ENCODE measurements around the gene SPRING1. TPM values are rescaled to one million over a fixed set of nuclear protein-coding genes. Genes with fewer than 3 reads are reported as not detected.
A peak's percentile ranks its signal among the peaks of the same experiment; 100 is the strongest.

Gene SPRING1
- total and polyA plus RNA-seq, 2 donors (not counting 1 experiment from before 2014, with no cell fraction given), result 12.9 to 43.7 TPM

DNA sequence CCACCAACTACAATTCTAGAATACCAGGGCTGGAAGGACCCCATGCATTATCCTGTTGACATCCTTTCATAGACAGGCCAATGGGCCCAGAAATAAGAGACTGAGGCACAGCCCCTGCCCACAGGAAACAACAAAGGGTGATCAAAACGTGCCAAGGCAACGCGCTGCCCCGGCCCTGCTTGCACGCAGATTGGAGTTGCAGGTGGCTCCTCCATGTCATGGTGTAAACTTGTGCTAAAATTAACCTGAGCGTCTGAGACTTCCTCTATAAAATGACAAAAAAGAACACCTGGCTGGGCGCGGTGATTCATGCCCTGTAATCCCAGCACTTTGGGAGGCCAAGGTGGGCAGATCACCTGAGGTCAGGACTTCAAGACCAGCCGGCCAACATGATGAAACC lies 30.1 kb downstream of the SPRING1 start:
- peak overlapping the region; percentile 7 for H3K4me3 Mint-ChIP-seq
- no peaks in the 10 kb centered on the region for H3K9me3 Mint-ChIP-seq (ENCODE audit: insufficient read depth)
- peaks cover 12% of the 10 kb centered on the region for H3K27me3 Mint-ChIP-seq
- Histone ChIP-seq H3K27ac (ENCODE audit: low read length in 2 of 2) (no peak overlapping the region), H2AFZ (ENCODE audit: insufficient read depth, low read depth, low read length, poor library complexity, severe bottlenecking) (peak overlapping the region; percentile 21), H3K79me2 (ENCODE audit: control insufficient read depth, insufficient read depth, low read length) (no peaks in the 10 kb centered on the region), H3K4me2 (replicated peaks; ENCODE audit: low read depth, low read length, poor library complexity, severe bottlenecking) (peak overlapping the region; percentile 21), H3K4me3 (ENCODE audit: control extremely low read depth in 1 of 5, extremely low read depth in 1 of 5, insufficient read depth in 1 of 5, low read depth in 2 of 5, low read length in 4 of 5) (no peak overlapping the region), H4K20me1 (ENCODE audit: control insufficient read depth, insufficient read depth, low read length, poor library complexity, severe bottlenecking) (no peaks in the 10 kb centered on the region), H3K9me3 (ENCODE audit: control extremely low read depth in 1 of 3, control insufficient read depth in 2 of 3, insufficient read depth in 1 of 3, low read length in 2 of 3) (no peaks in the 10 kb centered on the region), H3K9ac (ENCODE audit: low read length) (no peak overlapping the region), H3K4me1 (ENCODE audit: control insufficient read depth in 2 of 2, insufficient read depth in 2 of 2, low read length in 2 of 2) (peaks cover 20 to 24% of the 10 kb centered on the region in 2 donors), H3K27me3 (replicated peaks in 1 of 4; ENCODE audit: control extremely low read depth in 1 of 4, control insufficient read depth in 3 of 4, insufficient read depth in 4 of 4, low read length in 3 of 4) (peaks cover 0 to 8% (median 3%) of the 10 kb centered on the region in 4 experiments), H3K36me3 (replicated peaks in 1 of 2; ENCODE audit: control extremely low read depth in 1 of 2, control insufficient read depth in 1 of 2, extremely low read depth in 1 of 2, insufficient read depth in 2 of 2, low read length in 1 of 2) (no peaks in the 10 kb centered on the region)
- intact Hi-C loops (cut with micrococcal nuclease), result loop anchor here (5.0 to 10.0 kb wide), 3 partner anchors 433 to 643 kb away; partner anchors contain the start of gene MED13L
- ChIA-PET CTCF (interaction anchor here (2.1 to 3.1 kb wide), 6 partner anchors 8 to 710 kb away, joined by 8 to 69 read pairs (median 14); partner anchors contain the start of gene HRK), POLR2A (interaction anchor here (0.7 kb wide), 1 partner anchor 127 kb away, joined by 3 read pairs; no protein-coding TSS in a partner anchor)
- H3K4me1 Mint-ChIP-seq, result peaks cover 25% of the 10 kb centered on the region
- 13% methylated on average over 8 of the region's 9 CpGs for WGBS (ENCODE audit: insufficient coverage)
- DNase-seq, result peak; percentile 22
- TF ChIP-seq, protein P1, sequence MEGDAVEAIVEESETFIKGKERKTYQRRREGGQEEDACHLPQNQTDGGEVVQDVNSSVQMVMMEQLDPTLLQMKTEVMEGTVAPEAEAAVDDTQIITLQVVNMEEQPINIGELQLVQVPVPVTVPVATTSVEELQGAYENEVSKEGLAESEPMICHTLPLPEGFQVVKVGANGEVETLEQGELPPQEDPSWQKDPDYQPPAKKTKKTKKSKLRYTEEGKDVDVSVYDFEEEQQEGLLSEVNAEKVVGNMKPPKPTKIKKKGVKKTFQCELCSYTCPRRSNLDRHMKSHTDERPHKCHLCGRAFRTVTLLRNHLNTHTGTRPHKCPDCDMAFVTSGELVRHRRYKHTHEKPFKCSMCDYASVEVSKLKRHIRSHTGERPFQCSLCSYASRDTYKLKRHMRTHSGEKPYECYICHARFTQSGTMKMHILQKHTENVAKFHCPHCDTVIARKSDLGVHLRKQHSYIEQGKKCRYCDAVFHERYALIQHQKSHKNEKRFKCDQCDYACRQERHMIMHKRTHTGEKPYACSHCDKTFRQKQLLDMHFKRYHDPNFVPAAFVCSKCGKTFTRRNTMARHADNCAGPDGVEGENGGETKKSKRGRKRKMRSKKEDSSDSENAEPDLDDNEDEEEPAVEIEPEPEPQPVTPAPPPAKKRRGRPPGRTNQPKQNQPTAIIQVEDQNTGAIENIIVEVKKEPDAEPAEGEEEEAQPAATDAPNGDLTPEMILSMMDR (IDR thresholded peaks at IDR 0.05), result no peak
- no peak for TF ChIP-seq EZH2 (IDR thresholded peaks at IDR 0.05; ENCODE audit: borderline replicate concordance, insufficient read depth, low read depth, low read length, poor library complexity, severe bottlenecking)
- no peak for ATAC-seq (ENCODE audit: low read depth)
- no peak overlapping the region for H3K27ac Mint-ChIP-seq

DNA sequence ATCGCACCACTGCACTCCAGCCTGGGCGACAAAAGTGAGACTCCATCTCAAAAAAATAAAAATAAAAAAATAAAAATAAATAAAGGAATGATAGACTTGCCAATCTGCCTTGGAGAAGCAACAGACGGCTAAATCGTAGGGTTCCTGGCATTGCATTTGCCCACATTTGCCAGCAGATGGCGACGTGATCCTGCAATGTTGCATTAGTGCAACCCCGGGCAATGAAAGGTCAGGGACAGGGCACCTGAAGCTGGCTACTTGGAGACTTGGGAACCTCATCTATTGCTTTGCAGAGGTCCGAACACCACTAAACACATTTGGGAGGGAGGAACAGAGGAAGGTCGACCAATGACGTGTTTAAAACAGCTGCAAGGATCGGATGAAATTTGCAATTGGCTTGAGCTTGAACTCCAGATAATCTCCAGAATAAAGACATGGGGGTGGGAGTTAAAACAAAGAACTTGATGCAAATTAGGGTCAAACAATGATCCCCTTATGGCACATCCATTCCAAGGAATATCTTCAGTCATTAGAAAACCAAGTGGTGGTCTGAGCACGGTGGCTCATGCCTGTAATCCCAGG lies 34.6 kb downstream of the SPRING1 start:
- no peak overlapping the region for H3K9ac ChIP-seq (ENCODE audit: low read length)
- H3K9me3 ChIP-seq (ENCODE audit: control extremely low read depth in 1 of 3, control insufficient read depth in 2 of 3, insufficient read depth in 1 of 3, low read length in 2 of 3), result no peaks in the 10 kb centered on the region
- ChIA-PET CTCF (interaction anchor here (0.7 to 2.4 kb wide), 33 partner anchors 10 to 706 kb away, joined by 3 to 68 read pairs (median 4); partner anchors contain the start of genes HRK and MAP1LC3B2), POLR2A (interaction anchor here (0.7 to 1.0 kb wide), 2 partner anchors 144 to 179 kb away, joined by 4 to 8 read pairs; no protein-coding TSS in a partner anchor)
- no peaks in the 10 kb centered on the region for H3K36me3 ChIP-seq (replicated peaks in 1 of 2; ENCODE audit: control extremely low read depth in 1 of 2, control insufficient read depth in 1 of 2, extremely low read depth in 1 of 2, insufficient read depth in 2 of 2, low read length in 1 of 2)
- peaks cover 0 to 3% (median 0%) of the 10 kb centered on the region in 4 experiments for H3K27me3 ChIP-seq (replicated peaks in 1 of 4; ENCODE audit: control extremely low read depth in 1 of 4, control insufficient read depth in 3 of 4, insufficient read depth in 4 of 4, low read length in 3 of 4)
- no peak for TF ChIP-seq EZH2 (IDR thresholded peaks at IDR 0.05; ENCODE audit: borderline replicate concordance, insufficient read depth, low read depth, low read length, poor library complexity, severe bottlenecking)
- TF ChIP-seq, protein P1 (IDR thresholded peaks at IDR 0.05), result peak; percentile 98
- no peak overlapping the region for H3K27ac ChIP-seq (ENCODE audit: low read length in 2 of 2)
- no peaks in the 10 kb centered on the region for H4K20me1 ChIP-seq (ENCODE audit: control insufficient read depth, insufficient read depth, low read length, poor library complexity, severe bottlenecking)
- WGBS (ENCODE audit: insufficient coverage), result 20% methylated on average over 6 of the region's 12 CpGs
- peaks cover 9 to 11% of the 10 kb centered on the region in 2 donors for H3K4me1 ChIP-seq (ENCODE audit: control insufficient read depth in 2 of 2, insufficient read depth in 2 of 2, low read length in 2 of 2)
- intact Hi-C loops (cut with micrococcal nuclease), result loop anchor here (1.0 to 10.0 kb wide), 5 partner anchors 179 to 639 kb away; partner anchors contain the start of gene MED13L
- Mint-ChIP-seq H3K4me1 (peaks cover 12% of the 10 kb centered on the region), H3K27ac (no peak overlapping the region), H3K9me3 (ENCODE audit: insufficient read depth) (no peaks in the 10 kb centered on the region), H3K4me3 (no peak overlapping the region), H3K27me3 (peaks cover 8% of the 10 kb centered on the region)
- H3K4me2 ChIP-seq (replicated peaks; ENCODE audit: low read depth, low read length, poor library complexity, severe bottlenecking), result no peak overlapping the region
- DNase-seq (peak; percentile 74), ATAC-seq (ENCODE audit: low read depth) (peak; percentile 81)
- no peaks in the 10 kb centered on the region for H3K79me2 ChIP-seq (ENCODE audit: control insufficient read depth, insufficient read depth, low read length)
- H2AFZ ChIP-seq (ENCODE audit: insufficient read depth, low read depth, low read length, poor library complexity, severe bottlenecking), result no peak overlapping the region
- no peak overlapping the region for H3K4me3 ChIP-seq (ENCODE audit: control extremely low read depth in 1 of 5, extremely low read depth in 1 of 5, insufficient read depth in 1 of 5, low read depth in 2 of 5, low read length in 4 of 5)

Measured in B cell (primary cell).